K562 (cell line): Measurements from ENCODE around the gene TP73. TPM values are rescaled to one million over a fixed set of nuclear protein-coding genes. Genes with fewer than 3 reads are reported as not detected.

Experiments used
- CBX3 ChIP-seq, 2 experiments: IDR thresholded peaks; 1 replicate in 1 of 2; 2 replicates in 1 of 2; pipeline ENCODE4 v1.6.1; 2012; ENCODE audit warnings: inconsistent platforms in 2 of 2, low read length in 2 of 2, borderline replicate concordance in 1 of 2, control low read depth in 1 of 2
- POLR2G ChIP-seq: fragments of 200-400 bp; formaldehyde crosslinking; IDR thresholded peaks from 2 replicates; pipeline ENCODE4 v1.6.1; 2017; ENCODE audit warnings: low read depth, mild to moderate bottlenecking, antibody characterized with exemption, low read length, moderate library complexity
- PURB ChIP-seq: sonication (generic); formaldehyde crosslinking; IDR thresholded peaks from 2 replicates; pipeline ENCODE4 v1.9.0; 2021; ENCODE audit warnings: low read depth, mild to moderate bottlenecking, missing genetic modification reagents
- RAD51 ChIP-seq: fragments of 450-650 bp; IDR thresholded peaks from 2 replicates; pipeline ENCODE4 v1.7.1; 2016; ENCODE audit warnings: low read depth, mild to moderate bottlenecking, borderline replicate concordance
- RFX7 ChIP-seq: fragments of 250-450 bp; sonication (Bioruptor Pico); IDR thresholded peaks from 2 replicates; pipeline ENCODE4 v1.5.1; 2021; ENCODE audit warnings: mild to moderate bottlenecking
- SMAD3 ChIP-seq: fragments of 450-650 bp; formaldehyde crosslinking; conservative IDR thresholded peaks from 2 replicates; pipeline ENCODE4 v1.4.0; 2020; ENCODE audit warnings: mild to moderate bottlenecking
- ZNF224 ChIP-seq: sonication (generic); formaldehyde crosslinking; IDR thresholded peaks from 2 replicates; pipeline ENCODE4 v1.8.0; 2022; ENCODE audit warnings: mild to moderate bottlenecking, missing genetic modification reagents
- polyA plus RNA-seq, 8 experiments: library from polyadenylated mRNA; depleted of rRNA in 4 of 8; stranded (reverse) in 5 of 8; unstranded in 3 of 8; fragments of >200 nt; fragmentation: Nextera tagmentation in 2 of 8; fragmentation: Illumina TruSeq in 1 of 8; extraction: Ambion mirVana in 2 of 8; extraction: Trizol in 1 of 8; gene quantifications; 2 replicates each; pipeline versions ENCODE4 v1.2.1 to v1.2.3, GENCODE V29; 2011 to 2014; ENCODE audit warnings: inconsistent platforms in 1 of 8, missing spikeins in 1 of 8
- total RNA-seq, 7 experiments: library from RNA; depleted of rRNA in 6 of 7; stranded (reverse); fragments of >200 nt in 6 of 7; fragmentation: Illumina TruSeq in 2 of 7; extraction: Trizol in 2 of 7; gene quantifications; 2 replicates each; pipeline versions ENCODE4 v1.2.1 to v1.2.3, GENCODE V29; 2011 to 2021; ENCODE audit warnings: low replicate concordance in 1 of 7
- TF ChIP-seq, protein P1 (sequence below): fragments of 450-650 bp; IDR thresholded peaks from 2 replicates; pipeline ENCODE4 v1.6.1; 2016; ENCODE audit warnings: mild to moderate bottlenecking
- TF ChIP-seq, protein P2 (sequence below): sonication (generic); formaldehyde crosslinking; IDR thresholded peaks from 2 replicates; pipeline ENCODE4 v1.8.1; 2023; ENCODE audit warnings: mild to moderate bottlenecking, missing genetic modification reagents
- TF ChIP-seq, protein P3 (sequence below): fragments of 450-650 bp; formaldehyde crosslinking; IDR thresholded peaks from 2 replicates; pipeline ENCODE4 v1.4.0; 2022; ENCODE audit warnings: mild to moderate bottlenecking, moderate library complexity

TP73 gene
- total and polyA plus RNA-seq, 9 of the 15 experiments (the other 6 are each of a cell fraction or from before 2014, with no cell fraction given), result 0.07 to 1.6 (median 0.40) TPM; not detected in 2

- TF ChIP-seq CBX3 (IDR thresholded peaks at IDR 0.05; ENCODE audit: borderline replicate concordance in 1 of 2, low read length in 2 of 2) (no peak), RFX7 (no peak), ZNF224 (no peak), SMAD3 (CRISPR knock-in tag) (no peak), PURB (CRISPR knock-in tag) (no peak), RAD51 (no peak), POLR2G (peak; percentile 80)
- TF ChIP-seq, protein P1, sequence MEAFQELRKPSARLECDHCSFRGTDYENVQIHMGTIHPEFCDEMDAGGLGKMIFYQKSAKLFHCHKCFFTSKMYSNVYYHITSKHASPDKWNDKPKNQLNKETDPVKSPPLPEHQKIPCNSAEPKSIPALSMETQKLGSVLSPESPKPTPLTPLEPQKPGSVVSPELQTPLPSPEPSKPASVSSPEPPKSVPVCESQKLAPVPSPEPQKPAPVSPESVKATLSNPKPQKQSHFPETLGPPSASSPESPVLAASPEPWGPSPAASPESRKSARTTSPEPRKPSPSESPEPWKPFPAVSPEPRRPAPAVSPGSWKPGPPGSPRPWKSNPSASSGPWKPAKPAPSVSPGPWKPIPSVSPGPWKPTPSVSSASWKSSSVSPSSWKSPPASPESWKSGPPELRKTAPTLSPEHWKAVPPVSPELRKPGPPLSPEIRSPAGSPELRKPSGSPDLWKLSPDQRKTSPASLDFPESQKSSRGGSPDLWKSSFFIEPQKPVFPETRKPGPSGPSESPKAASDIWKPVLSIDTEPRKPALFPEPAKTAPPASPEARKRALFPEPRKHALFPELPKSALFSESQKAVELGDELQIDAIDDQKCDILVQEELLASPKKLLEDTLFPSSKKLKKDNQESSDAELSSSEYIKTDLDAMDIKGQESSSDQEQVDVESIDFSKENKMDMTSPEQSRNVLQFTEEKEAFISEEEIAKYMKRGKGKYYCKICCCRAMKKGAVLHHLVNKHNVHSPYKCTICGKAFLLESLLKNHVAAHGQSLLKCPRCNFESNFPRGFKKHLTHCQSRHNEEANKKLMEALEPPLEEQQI, result no peak
- TF ChIP-seq, protein P2, sequence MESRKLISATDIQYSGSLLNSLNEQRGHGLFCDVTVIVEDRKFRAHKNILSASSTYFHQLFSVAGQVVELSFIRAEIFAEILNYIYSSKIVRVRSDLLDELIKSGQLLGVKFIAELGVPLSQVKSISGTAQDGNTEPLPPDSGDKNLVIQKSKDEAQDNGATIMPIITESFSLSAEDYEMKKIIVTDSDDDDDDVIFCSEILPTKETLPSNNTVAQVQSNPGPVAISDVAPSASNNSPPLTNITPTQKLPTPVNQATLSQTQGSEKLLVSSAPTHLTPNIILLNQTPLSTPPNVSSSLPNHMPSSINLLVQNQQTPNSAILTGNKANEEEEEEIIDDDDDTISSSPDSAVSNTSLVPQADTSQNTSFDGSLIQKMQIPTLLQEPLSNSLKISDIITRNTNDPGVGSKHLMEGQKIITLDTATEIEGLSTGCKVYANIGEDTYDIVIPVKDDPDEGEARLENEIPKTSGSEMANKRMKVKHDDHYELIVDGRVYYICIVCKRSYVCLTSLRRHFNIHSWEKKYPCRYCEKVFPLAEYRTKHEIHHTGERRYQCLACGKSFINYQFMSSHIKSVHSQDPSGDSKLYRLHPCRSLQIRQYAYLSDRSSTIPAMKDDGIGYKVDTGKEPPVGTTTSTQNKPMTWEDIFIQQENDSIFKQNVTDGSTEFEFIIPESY, result peak; percentile 55; the same call in 1 of the 2 replicates
- TF ChIP-seq, protein P3, sequence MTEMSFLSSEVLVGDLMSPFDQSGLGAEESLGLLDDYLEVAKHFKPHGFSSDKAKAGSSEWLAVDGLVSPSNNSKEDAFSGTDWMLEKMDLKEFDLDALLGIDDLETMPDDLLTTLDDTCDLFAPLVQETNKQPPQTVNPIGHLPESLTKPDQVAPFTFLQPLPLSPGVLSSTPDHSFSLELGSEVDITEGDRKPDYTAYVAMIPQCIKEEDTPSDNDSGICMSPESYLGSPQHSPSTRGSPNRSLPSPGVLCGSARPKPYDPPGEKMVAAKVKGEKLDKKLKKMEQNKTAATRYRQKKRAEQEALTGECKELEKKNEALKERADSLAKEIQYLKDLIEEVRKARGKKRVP (CRISPR knock-in tag), result no peak
Measured at GRCh38 chr1:3780901-3781300, 128.6 kb downstream of the TP73 start (continued).
